GM23338 (cell line): ENCODE measurements around the gene ARMC7. TPM values are rescaled to one million over a fixed set of nuclear protein-coding genes. Genes with fewer than 3 reads are reported as not detected.

Source experiments
- ATAC-seq: fragments of 200-7000 bp; cut with Tn5 transposase; 3 replicates; pipeline ENCODE4 v1.9.1; 2020
- DNase-seq: peaks from one replicate; pipeline ENCODE4 v3.0.0-alpha.2; 2015; ENCODE audit warnings: low spot score
- H2AFZ ChIP-seq: fragments of 200-600 bp; sonication (generic); 2 replicates; pipeline ENCODE4 v1.8.0; 2016; ENCODE audit warnings: antibody characterized with exemption, mild to moderate bottlenecking, moderate library complexity
- H3F3A ChIP-seq: fragments of 200-600 bp; sonication (generic); replicated peaks from 2 replicates; pipeline ENCODE4 v1.8.0; 2017; ENCODE audit warnings: antibody characterized with exemption, mixed run types, low read depth
- H3K27ac ChIP-seq: fragments of 200-600 bp; sonication (generic); 2 replicates; pipeline ENCODE4 v1.6.1; 2016; ENCODE audit warnings: low read depth
- H3K27me3 ChIP-seq: fragments of 200-600 bp; sonication (generic); 2 replicates; pipeline ENCODE4 v1.8.0; 2016; ENCODE audit warnings: mild to moderate bottlenecking, mixed run types, moderate library complexity; ENCODE audit not compliant: insufficient read depth
- H3K36me3 ChIP-seq: fragments of 200-600 bp; sonication (generic); 2 replicates; pipeline ENCODE4 v1.8.0; 2016; ENCODE audit warnings: mild to moderate bottlenecking; ENCODE audit not compliant: insufficient read depth
- H3K4me1 ChIP-seq: fragments of 200-600 bp; sonication (generic); 2 replicates; pipeline ENCODE4 v1.8.0; 2016; ENCODE audit warnings: mild to moderate bottlenecking, moderate library complexity; ENCODE audit not compliant: insufficient read depth
- H3K4me2 ChIP-seq: fragments of 200-600 bp; sonication (generic); 2 replicates; pipeline ENCODE4 v1.7.1; 2017; ENCODE audit warnings: mixed run types
- H3K4me3 ChIP-seq: fragments of 200-600 bp; sonication (generic); 2 replicates; pipeline ENCODE4 v1.6.1; 2016; ENCODE audit warnings: mixed run types
- H3K79me2 ChIP-seq: fragments of 200-600 bp; sonication (generic); replicated peaks from 2 replicates; pipeline ENCODE4 v1.8.0; 2017; ENCODE audit warnings: mild to moderate bottlenecking; ENCODE audit not compliant: insufficient read depth
- H3K9me2 ChIP-seq: fragments of 200-600 bp; sonication (generic); 2 replicates; pipeline ENCODE4 v1.8.0; 2017; ENCODE audit not compliant: insufficient read depth
- H4K20me1 ChIP-seq: fragments of 200-600 bp; sonication (generic); replicated peaks from 2 replicates; pipeline ENCODE4 v1.8.0; 2017; ENCODE audit warnings: mild to moderate bottlenecking; ENCODE audit not compliant: insufficient read depth
- H3K27ac Mint-ChIP-seq: 2 replicates; pipeline ENCODE4 v1.8.0; 2020; ENCODE audit warnings: inconsistent platforms, mild to moderate bottlenecking, moderate library complexity, mixed read lengths
- H3K27me3 Mint-ChIP-seq: 3 replicates; pipeline ENCODE4 v1.8.0; 2022; ENCODE audit warnings: low read depth, mild to moderate bottlenecking, moderate library complexity, mixed read lengths, inconsistent platforms; ENCODE audit not compliant: insufficient read depth, poor library complexity
- H3K36me3 Mint-ChIP-seq: 3 replicates; pipeline ENCODE4 v1.8.0; 2021; ENCODE audit warnings: low read depth, mild to moderate bottlenecking, inconsistent platforms, moderate library complexity, mixed read lengths
- H3K4me1 Mint-ChIP-seq: 3 replicates; pipeline ENCODE4 v1.8.0; 2020; ENCODE audit warnings: mild to moderate bottlenecking, inconsistent platforms, mixed read lengths
- H3K4me3 Mint-ChIP-seq: 3 replicates; pipeline ENCODE4 v1.8.0; 2021; ENCODE audit warnings: moderate library complexity, mild to moderate bottlenecking, inconsistent platforms, mixed read lengths
- H3K9me3 Mint-ChIP-seq: 3 replicates; pipeline ENCODE4 v1.8.0; 2020; ENCODE audit warnings: moderate library complexity, mild to moderate bottlenecking, inconsistent platforms, mixed read lengths
- ETS1 ChIP-seq: IDR thresholded peaks from 2 replicates; pipeline ENCODE4 v1.6.1; 2016; ENCODE audit warnings: antibody characterized with exemption
- POLR2AphosphoS5 ChIP-seq: IDR thresholded peaks from 2 replicates; pipeline ENCODE4 v1.6.1; 2016; ENCODE audit warnings: antibody characterized with exemption, low read depth
- REST ChIP-seq: IDR thresholded peaks from one replicate; pipeline ENCODE4 v1.6.1; 2018; ENCODE audit warnings: antibody characterized with exemption; ENCODE audit not compliant: unreplicated experiment
- ZNF462 ChIP-seq: fragments of 250-450 bp; sonication (Bioruptor Pico); IDR thresholded peaks from 2 replicates; pipeline ENCODE4 v1.5.0; 2020; ENCODE audit warnings: mild to moderate bottlenecking, moderate library complexity
- long read RNA-seq: library from polyadenylated mRNA; unstranded; transcript quantifications from one replicate; pipeline ENCODE4 v2.0.0, GENCODE V29; 2020; ENCODE audit not compliant: unreplicated experiment
- polyA plus RNA-seq: library from polyadenylated mRNA; unstranded; fragments of >200 nt; fragmentation: Nextera tagmentation; extraction: Ambion mirVana; gene quantifications from 2 replicates; pipeline ENCODE4 v1.2.1, GENCODE V29; 2016
- total RNA-seq: library from RNA; depleted of rRNA; stranded (reverse); fragments of >200 nt; shearing (Covaris generic); gene quantifications from 2 replicates; pipeline ENCODE4 v1.2.3, GENCODE V29; 2014; rRNA removed

Gene ARMC7
- total RNA-seq = 4.5 and 5.6 TPM in 2 replicates
- polyA plus RNA-seq = 6.3 and 8.4 TPM in 2 replicates
- long read RNA-seq, transcript ARMC7-201 (3 exons, 2,126 nt) = major isoform, 10 of 11 reads
- long read RNA-seq, partial matches to known transcripts = 0 of 11 reads
- long read RNA-seq, other reads (novel, unspliced or antisense) = 1 of 11 reads

- TF ChIP-seq POLR2AphosphoS5 = peak; percentile 85
- no peak for TF ChIP-seq REST
- 0 out of 2 replicates have a peak, but pooled peaks have one; percentile 21 for TF ChIP-seq ETS1
- no peak for TF ChIP-seq ZNF462 (CRISPR knock-in tag)
- Mint-ChIP-seq H3K9me3 (no peaks in the 10 kb centered on the region), H3K4me3 (peak within 1 kb of the TSS; percentile 90), H3K27ac (peak within 1 kb of the TSS; percentile 74; the same call in 1 of the 2 replicates), H3K27me3 (peaks cover 25% of the 10 kb centered on the region), H3K4me1 (peaks cover 32% of the 10 kb centered on the region), H3K36me3 (peaks cover 11% of the 10 kb centered on the region; the same call in 2 of the 3 replicates)
- DNase-seq (peak; percentile 93), ATAC-seq (peak; percentile 72)
- Histone ChIP-seq H3K27ac (0 out of 2 replicates have a peak within 1 kb of the TSS, but pooled peaks have one; percentile 72), H3K79me2 (peaks cover 13% of the 10 kb centered on the region), H3F3A (peaks cover 34% of the 10 kb centered on the region; the same call in 1 of the 2 replicates), H3K4me1 (peaks cover 10% of the 10 kb centered on the region; the same call in 1 of the 2 replicates), H3K9me2 (no peaks in the 10 kb centered on the region), H3K36me3 (no peaks in the 10 kb centered on the region), H2AFZ (peak within 1 kb of the TSS; percentile 93), H3K27me3 (no peaks in the 10 kb centered on the region), H4K20me1 (no peaks in the 10 kb centered on the region; the same call in 1 of the 2 replicates), H3K4me2 (peak within 1 kb of the TSS; percentile 93), H3K4me3 (peak within 1 kb of the TSS; percentile 88)
Measured at GRCh38 chr17:75109407-75110233, at the start of gene ARMC7. Gene ARMC7, plus strand, starts transcription at chr17:75109969. Its CDS starts 320 bp downstream, at chr17:75110289.
